IMR-90 (cell line): Measurements from ENCODE around the gene ATXN10. TPM values are rescaled to one million over a fixed set of nuclear protein-coding genes. Genes with fewer than 3 reads are reported as not detected.

Experiments used
- ATAC-seq: fragments of 200-7000 bp; cut with Tn5 transposase; 2 replicates; pipeline ENCODE4 v1.9.1; 2020; ENCODE audit warnings: low read depth, mild to moderate bottlenecking, moderate library complexity
- BruUV-seq: library from RNA; stranded (reverse); fragments of 400-500 nt; replicated peaks from 2 replicates; lab custom pipeline; 2021; lab: Mats Ljungman, UMichigan
- CTCF ChIA-PET: fragments of 300-600 bp; formaldehyde crosslinking; extraction: SDS; loops from one replicate; lab custom pipeline; 2021; ENCODE audit warnings: antibody characterized with exemption; lab: Yijun Ruan, JAX
- POLR2A ChIA-PET: fragments of 300-600 bp; sonication (Branson Sonifier 250); formaldehyde crosslinking; loops from one replicate; lab custom pipeline; 2022; ENCODE audit warnings: antibody characterized with exemption; ENCODE audit not compliant: unreplicated experiment; lab: Charles Lee
- DNase-seq: peaks from one replicate; pipeline ENCODE4 v3.0.0; 2013
- H2AFZ ChIP-seq: replicated peaks from 2 replicates; pipeline ENCODE3; 2013; ENCODE audit warnings: low read length, mild to moderate bottlenecking; ENCODE audit not compliant: poor library complexity
- H2AK5ac ChIP-seq: 2 replicates; pipeline ENCODE4 v1.6.1; 2013; ENCODE audit warnings: low read depth, low read length, inconsistent platforms
- H2AK9ac ChIP-seq: replicated peaks from 2 replicates; pipeline ENCODE3; 2013; ENCODE audit warnings: mild to moderate bottlenecking, low read depth, low read length, moderate library complexity; ENCODE audit not compliant: poor library complexity
- H2BK120ac ChIP-seq: 2 replicates; pipeline ENCODE4 v1.6.1; 2013; ENCODE audit warnings: low read depth, low read length, inconsistent platforms
- H2BK15ac ChIP-seq: 3 replicates; pipeline ENCODE4 v1.6.1; 2013; ENCODE audit warnings: low read depth, low read length, inconsistent platforms
- H2BK20ac ChIP-seq: 2 replicates; pipeline ENCODE4 v1.6.1; 2013; ENCODE audit warnings: low read depth, mild to moderate bottlenecking, inconsistent platforms, low read length, moderate library complexity
- H2BK5ac ChIP-seq: 2 replicates; pipeline ENCODE4 v1.6.1; 2013; ENCODE audit warnings: mild to moderate bottlenecking, low read depth, low read length, inconsistent platforms; ENCODE audit not compliant: poor library complexity, severe bottlenecking
- H3K14ac ChIP-seq: replicated peaks from 2 replicates; pipeline ENCODE4 v1.6.1; 2013; ENCODE audit warnings: low read depth, low read length, inconsistent platforms
- H3K18ac ChIP-seq: 2 replicates; pipeline ENCODE4 v1.6.1; 2013; ENCODE audit warnings: low read depth, low read length, control low read depth
- H3K23ac ChIP-seq: 2 replicates; pipeline ENCODE4 v1.6.1; 2013; ENCODE audit warnings: low read depth, low read length, inconsistent platforms
- H3K27ac ChIP-seq: 2 replicates; pipeline ENCODE4 v1.5.1; 2013; ENCODE audit warnings: mild to moderate bottlenecking, control low read depth, low read length; ENCODE audit not compliant: insufficient read depth
- H3K27me3 ChIP-seq: 2 replicates; pipeline ENCODE4 v1.6.1; 2013; ENCODE audit warnings: low read length; ENCODE audit not compliant: control insufficient read depth, insufficient read depth
- H3K36me3 ChIP-seq: 2 replicates; pipeline ENCODE4 v1.6.1; 2013; ENCODE audit warnings: low read length, mixed read lengths; ENCODE audit not compliant: control insufficient read depth, insufficient read depth
- H3K4ac ChIP-seq: 2 replicates; pipeline ENCODE4 v1.6.1; 2013; ENCODE audit warnings: low read depth, low read length, inconsistent platforms
- H3K4me1 ChIP-seq: 2 replicates; pipeline ENCODE4 v1.6.1; 2013; ENCODE audit warnings: low read length, mixed read lengths; ENCODE audit not compliant: control insufficient read depth, insufficient read depth
- H3K4me2 ChIP-seq: 2 replicates; pipeline ENCODE4 v1.6.1; 2013; ENCODE audit warnings: low read depth, mild to moderate bottlenecking, control low read depth, low read length, moderate library complexity
- H3K4me3 ChIP-seq: 2 replicates; pipeline ENCODE4 v1.5.1; 2013; ENCODE audit warnings: low read depth, mild to moderate bottlenecking, control low read depth, low read length, moderate library complexity; ENCODE audit not compliant: insufficient read depth
- H3K56ac ChIP-seq: 2 replicates; pipeline ENCODE4 v1.6.1; 2013; ENCODE audit warnings: low read length, inconsistent platforms; ENCODE audit not compliant: insufficient read depth; ENCODE audit errors: extremely low read depth
- H3K79me1 ChIP-seq, 2 experiments: 2 replicates each; pipeline ENCODE4 v1.6.1; 2013; ENCODE audit warnings: low read length in 2 of 2, inconsistent platforms in 1 of 2, low read depth in 1 of 2
- H3K9ac ChIP-seq: 2 replicates; pipeline ENCODE4 v1.6.1; 2013; ENCODE audit warnings: low read depth, low read length, control low read depth
- H3K9me1 ChIP-seq: 2 replicates; pipeline ENCODE4 v1.6.1; 2013; ENCODE audit warnings: low read length, inconsistent platforms; ENCODE audit not compliant: insufficient read depth
- H3K9me3 ChIP-seq: 2 replicates; pipeline ENCODE4 v1.6.1; 2013; ENCODE audit warnings: low read length; ENCODE audit not compliant: control insufficient read depth, insufficient read depth
- H4K20me1 ChIP-seq: 2 replicates; pipeline ENCODE4 v1.6.1; 2013; ENCODE audit warnings: low read length, inconsistent platforms; ENCODE audit not compliant: insufficient read depth
- H4K5ac ChIP-seq: 2 replicates; pipeline ENCODE4 v1.6.1; 2013; ENCODE audit warnings: mild to moderate bottlenecking, low read depth, low read length, control low read depth
- H4K8ac ChIP-seq, 2 experiments: 2 replicates each; pipeline ENCODE4 v1.6.1; 2013; ENCODE audit warnings: low read depth in 2 of 2, low read length in 2 of 2, control low read depth in 1 of 2, inconsistent platforms in 1 of 2
- H4K91ac ChIP-seq: 2 replicates; pipeline ENCODE4 v1.6.1; 2013; ENCODE audit warnings: low read depth, low read length, inconsistent platforms; ENCODE audit not compliant: insufficient read depth
- BHLHE40 ChIP-seq: fragments of 150-350 bp; IDR thresholded peaks from 2 replicates; pipeline ENCODE4 v1.6.1; 2016; ENCODE audit warnings: mild to moderate bottlenecking, low read depth, low read length
- CHD1 ChIP-seq: IDR thresholded peaks from 2 replicates; pipeline ENCODE4 v1.6.1; 2012; ENCODE audit warnings: low read depth, low read length, improper control_type of control experiment
- MAZ ChIP-seq: IDR thresholded peaks from 2 replicates; pipeline ENCODE4 v1.6.1; 2012; ENCODE audit warnings: low read depth, mild to moderate bottlenecking, low read length, improper control_type of control experiment, moderate library complexity, borderline replicate concordance
- NFE2L2 ChIP-seq: fragments of 150-350 bp; IDR thresholded peaks from 2 replicates; pipeline ENCODE4 v1.6.1; 2016; ENCODE audit warnings: low read depth, mild to moderate bottlenecking, low read length
- RCOR1 ChIP-seq: IDR thresholded peaks from 2 replicates; pipeline ENCODE4 v1.6.1; 2012; ENCODE audit warnings: mild to moderate bottlenecking, low read length, improper control_type of control experiment; ENCODE audit not compliant: insufficient replicate concordance
- RFX5 ChIP-seq: IDR thresholded peaks from 2 replicates; pipeline ENCODE4 v1.8.0; 2012; ENCODE audit warnings: low read depth, mild to moderate bottlenecking, low read length, moderate library complexity
- SMC3 ChIP-seq: fragments of 150-350 bp; IDR thresholded peaks from 2 replicates; pipeline ENCODE4 v1.6.1; 2016; ENCODE audit warnings: low read depth, mild to moderate bottlenecking, antibody characterized with exemption, low read length, moderate library complexity
- WGBS, 2 experiments: methylation state at CpG; one replicate each; pipeline versions ENCODE4 v1.1.5 to v1.1.7; 2013; ENCODE audit warnings: missing lambda C conversion rate in 2 of 2; ENCODE audit not compliant: insufficient read length in 1 of 2; ENCODE audit errors: extremely low coverage in 2 of 2; 5-methylcytosine and 5-hydroxymethylcytosine counted together
- dilution Hi-C: fragments of 300-500 bp; cut with HindIII; formaldehyde crosslinking; loops from one replicate; pipeline ENCODE4 v1.14.3; 2018; ENCODE audit warnings: low sequenced_read_pairs; ENCODE audit not compliant: unreplicated experiment
- in situ Hi-C: fragments of 300-500 bp; cut with MboI; formaldehyde crosslinking; loops from 3 replicates; pipeline ENCODE4 v1.14.3; 2019; ENCODE audit warnings: low sequenced_read_pairs, inconsistent platforms, mixed read lengths
- intact Hi-C: fragments of 100-400 bp; cut with micrococcal nuclease; formaldehyde crosslinking; loops from 2 replicates; pipeline ENCODE4 v1.10.0; 2022
- polyA plus RNA-seq, 3 experiments: library from polyadenylated mRNA; depleted of rRNA; stranded (reverse); fragments of >200 nt; gene quantifications; 2 replicates each; pipeline ENCODE4 v1.2.3, GENCODE V29; 2012; ENCODE audit warnings: low replicate concordance in 1 of 3
- total RNA-seq: library from RNA; depleted of rRNA; stranded (reverse); fragments of >200 nt; gene quantifications from 2 replicates; pipeline ENCODE4 v1.2.3, GENCODE V29; 2012

The ATXN10 gene
- total and polyA plus RNA-seq, 2 of the 4 experiments (the other 2 are of a cell fraction) = 116 to 231 TPM

GRCh38 chr22:45631841-45632238 lies 39.8 kb upstream of the ATXN10 start:
- H3K4ac ChIP-seq = no peak overlapping the region
- no peak overlapping the region for H2AK5ac ChIP-seq
- H2BK15ac ChIP-seq = no peak overlapping the region
- intact Hi-C loops = no loop called here
- BruUV-seq = no TSS peak
- no peak overlapping the region for H2BK120ac ChIP-seq
- TF ChIP-seq RCOR1 (no peak), RFX5 (no peak), NFE2L2 (no peak), MAZ (no peak), CHD1 (no peak), BHLHE40 (no peak), SMC3 (no peak)
- H3K9me1 ChIP-seq = 0 out of 2 replicates have a peak, but pooled peaks cover 3% of the 10 kb centered on the region
- H3K56ac ChIP-seq = no peak overlapping the region
- POLR2A ChIA-PET = no interaction called here
- no peak overlapping the region for H4K5ac ChIP-seq
- no peak for ATAC-seq
- H3K4me2 ChIP-seq = no peak overlapping the region
- dilution Hi-C loops = no loop called here
- H3K18ac ChIP-seq = no peak overlapping the region
- H3K4me3 ChIP-seq = no peak overlapping the region
- H2AFZ ChIP-seq = no peak overlapping the region
- H3K23ac ChIP-seq = no peak overlapping the region
- no peak overlapping the region for H2BK20ac ChIP-seq
- peaks cover 36% of the 10 kb centered on the region for H3K27me3 ChIP-seq
- H4K91ac ChIP-seq = no peak overlapping the region
- no peaks in the 10 kb centered on the region for H3K79me1 ChIP-seq
- no peaks in the 10 kb centered on the region for H4K20me1 ChIP-seq
- H4K8ac ChIP-seq = no peak overlapping the region
- H3K9ac ChIP-seq = no peak overlapping the region
- H2BK5ac ChIP-seq = no peak overlapping the region
- H3K9me3 ChIP-seq = no peaks in the 10 kb centered on the region
- 70% methylated on average over 2 of the region's 7 CpGs; no CpG with 5 or more reads in 1 of the 2 experiments for WGBS, 2 experiments
- no peak overlapping the region for H2AK9ac ChIP-seq
- H3K14ac ChIP-seq = no peak overlapping the region
- H3K4me1 ChIP-seq = no peaks in the 10 kb centered on the region; the same call in 1 of the 2 replicates
- CTCF ChIA-PET = no interaction called here
- H3K36me3 ChIP-seq = no peaks in the 10 kb centered on the region
- in situ Hi-C loops = no loop called here
- no peak for DNase-seq
- no peak overlapping the region for H3K27ac ChIP-seq
